AG04450 (cell line): ENCODE measurements around the gene NRG2. TPM values are rescaled to one million over a fixed set of nuclear protein-coding genes. Genes with fewer than 3 reads are reported as not detected.
A peak's percentile ranks its signal among the peaks of the same experiment; 100 is the strongest.

Source experiments
- CTCF ChIA-PET: fragments of 300-600, 350-600 bp; formaldehyde crosslinking; extraction: SDS; loops from one replicate; lab custom pipeline; 2022; ENCODE audit warnings: antibody characterized with exemption, inconsistent platforms; lab: Charles Lee
- POLR2A ChIA-PET: fragments of 350-600 bp; formaldehyde crosslinking; extraction: SDS; loops from one replicate; lab custom pipeline; 2021; ENCODE audit warnings: antibody characterized with exemption, inconsistent platforms; lab: Yijun Ruan, JAX
- DNase-seq: peaks from one replicate; pipeline ENCODE4 v3.0.0-alpha.2; 2011; ENCODE audit warnings: low read depth, low spot score
- H3K27ac ChIP-seq: one replicate; pipeline ENCODE4 v1.5.1; 2012; ENCODE audit warnings: low read depth, low read length, control low read depth
- H3K27me3 ChIP-seq: one replicate; pipeline ENCODE4 v1.6.0; 2012; ENCODE audit warnings: low read length; ENCODE audit not compliant: control insufficient read depth, insufficient read depth
- H3K4me3 ChIP-seq: 2 replicates; pipeline ENCODE4 v1.5.1; 2011; ENCODE audit warnings: mild to moderate bottlenecking, low read depth, low read length, control low read depth
- H3K9me3 ChIP-seq: 2 replicates; pipeline ENCODE4 v1.5.1; 2012; ENCODE audit warnings: low read length; ENCODE audit not compliant: control insufficient read depth, insufficient read depth
- polyA plus RNA-seq: library from polyadenylated mRNA; depleted of rRNA; stranded (reverse); fragments of >200 nt; gene quantifications from 2 replicates; pipeline ENCODE4 v1.2.3, GENCODE V29; 2011
- TF ChIP-seq, protein P1 (sequence below): IDR thresholded peaks from 2 replicates; pipeline ENCODE4 v1.5.1; 2011; ENCODE audit warnings: low read depth, low read length, control low read depth, inconsistent platforms

The NRG2 gene
- polyA plus RNA-seq, 1 experiment: 0.02 TPM

DNA sequence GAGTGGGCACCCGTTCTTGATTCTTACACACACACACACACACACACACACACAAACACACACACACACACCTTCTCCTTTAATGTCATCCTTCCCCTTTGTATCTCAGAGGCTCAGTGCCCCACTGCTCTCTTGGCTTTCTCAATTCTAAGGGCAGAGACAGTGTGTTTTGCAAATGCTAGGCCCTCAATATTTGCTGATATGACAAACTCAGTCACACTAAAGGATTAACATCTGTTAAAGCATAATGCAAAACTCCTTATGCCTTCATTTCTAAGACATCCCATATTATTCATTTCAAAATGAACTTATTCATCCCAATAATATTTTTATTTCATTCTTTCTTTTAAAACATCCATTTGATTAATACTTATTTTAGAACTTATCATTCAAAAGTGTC lies 8.9 kb upstream of the NRG2 start:
- H3K27ac ChIP-seq: no peak overlapping the region
- ChIA-PET POLR2A (no interaction called here), CTCF (no interaction called here)
- peaks cover 35% of the 10 kb centered on the region for H3K27me3 ChIP-seq
- H3K4me3 ChIP-seq: no peak overlapping the region
- TF ChIP-seq, protein P1, sequence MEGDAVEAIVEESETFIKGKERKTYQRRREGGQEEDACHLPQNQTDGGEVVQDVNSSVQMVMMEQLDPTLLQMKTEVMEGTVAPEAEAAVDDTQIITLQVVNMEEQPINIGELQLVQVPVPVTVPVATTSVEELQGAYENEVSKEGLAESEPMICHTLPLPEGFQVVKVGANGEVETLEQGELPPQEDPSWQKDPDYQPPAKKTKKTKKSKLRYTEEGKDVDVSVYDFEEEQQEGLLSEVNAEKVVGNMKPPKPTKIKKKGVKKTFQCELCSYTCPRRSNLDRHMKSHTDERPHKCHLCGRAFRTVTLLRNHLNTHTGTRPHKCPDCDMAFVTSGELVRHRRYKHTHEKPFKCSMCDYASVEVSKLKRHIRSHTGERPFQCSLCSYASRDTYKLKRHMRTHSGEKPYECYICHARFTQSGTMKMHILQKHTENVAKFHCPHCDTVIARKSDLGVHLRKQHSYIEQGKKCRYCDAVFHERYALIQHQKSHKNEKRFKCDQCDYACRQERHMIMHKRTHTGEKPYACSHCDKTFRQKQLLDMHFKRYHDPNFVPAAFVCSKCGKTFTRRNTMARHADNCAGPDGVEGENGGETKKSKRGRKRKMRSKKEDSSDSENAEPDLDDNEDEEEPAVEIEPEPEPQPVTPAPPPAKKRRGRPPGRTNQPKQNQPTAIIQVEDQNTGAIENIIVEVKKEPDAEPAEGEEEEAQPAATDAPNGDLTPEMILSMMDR: no peak
- no peak for DNase-seq
- no peaks in the 10 kb centered on the region for H3K9me3 ChIP-seq

DNA sequence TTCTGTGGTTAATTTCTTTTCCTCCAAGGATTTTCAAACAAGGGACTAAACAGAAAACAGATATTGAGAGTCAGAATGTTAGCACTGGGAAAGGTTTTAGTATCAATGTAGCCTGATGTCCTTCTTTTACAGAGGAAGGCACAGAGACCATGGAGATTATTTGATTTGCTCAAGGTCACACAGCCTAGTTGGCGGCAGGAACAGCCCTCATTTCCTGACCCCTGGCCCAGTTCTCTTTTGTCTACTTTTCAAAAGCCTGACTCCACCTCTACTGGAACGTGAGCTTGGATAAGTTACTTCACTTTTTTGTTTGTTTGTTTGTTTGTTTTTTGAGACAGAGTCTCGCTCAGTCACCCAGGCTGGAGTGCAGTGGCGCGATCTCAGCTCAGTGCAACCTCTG lies 6.6 kb upstream of the NRG2 start:
- DNase-seq: no peak
- peaks cover 39% of the 10 kb centered on the region for H3K27me3 ChIP-seq
- TF ChIP-seq, protein P1: no peak
- CTCF ChIA-PET: interaction anchor here (1.0 kb wide), 1 partner anchor 26 kb away, joined by 6 read pairs; no protein-coding TSS in a partner anchor
- H3K4me3 ChIP-seq: no peak overlapping the region
- POLR2A ChIA-PET: no interaction called here
- H3K9me3 ChIP-seq: no peaks in the 10 kb centered on the region
- H3K27ac ChIP-seq: no peak overlapping the region

DNA sequence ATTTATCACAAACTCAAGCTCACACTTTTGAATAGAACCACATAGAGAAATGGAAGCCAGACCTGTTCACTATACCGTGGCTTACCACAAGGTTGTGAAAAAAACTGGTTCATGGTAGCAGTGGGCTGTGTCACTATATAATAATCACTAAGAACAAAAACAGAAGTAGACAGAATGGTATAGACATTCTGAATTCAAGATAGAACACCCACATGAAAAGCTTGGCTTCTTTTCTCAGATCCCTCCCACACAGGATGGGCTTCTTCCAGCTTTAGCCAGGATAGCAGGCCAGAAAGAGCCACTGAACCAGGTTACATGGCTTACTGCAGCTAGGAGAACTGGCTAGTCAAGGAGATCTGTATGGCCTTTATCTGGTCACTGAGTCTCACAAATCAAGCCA lies 6.1 kb upstream of the NRG2 start:
- H3K27ac ChIP-seq: no peak overlapping the region
- POLR2A ChIA-PET: no interaction called here
- H3K27me3 ChIP-seq: peaks cover 40% of the 10 kb centered on the region
- TF ChIP-seq, protein P1: no peak
- no peaks in the 10 kb centered on the region for H3K9me3 ChIP-seq
- CTCF ChIA-PET: interaction anchor here (1.0 to 1.2 kb wide), 2 partner anchors 26 to 96 kb away, joined by 3 to 6 read pairs; no protein-coding TSS in a partner anchor
- no peak for DNase-seq
- no peak overlapping the region for H3K4me3 ChIP-seq

DNA sequence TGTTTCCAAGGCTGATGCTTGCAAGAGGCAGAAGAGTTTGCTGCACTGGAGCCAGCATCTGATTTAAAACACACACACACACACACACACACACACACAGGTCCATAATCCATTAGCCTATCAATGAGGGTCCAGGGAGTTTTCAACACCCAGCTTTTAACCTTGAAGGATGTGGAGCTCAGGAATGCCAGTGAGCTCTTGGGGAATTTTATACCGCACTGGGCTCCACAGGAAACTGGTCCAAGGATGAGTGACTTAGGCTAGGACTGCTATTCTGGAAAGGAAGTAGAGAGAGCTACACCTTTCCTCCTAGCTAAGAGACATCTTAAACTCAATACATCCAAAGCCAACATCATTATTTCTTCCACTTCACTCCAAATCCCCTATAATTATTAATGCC lies 942 bp upstream of the NRG2 start:
- H3K4me3 ChIP-seq: no peak overlapping the region
- H3K9me3 ChIP-seq: peaks cover 2% of the 10 kb centered on the region; the same call in 1 of the 2 replicates
- TF ChIP-seq, protein P1: no peak
- no peak overlapping the region for H3K27ac ChIP-seq
- ChIA-PET POLR2A (no interaction called here), CTCF (interaction anchor here (1.5 to 2.0 kb wide), 4 partner anchors 13 to 102 kb away, joined by 4 to 7 read pairs (median 6); no protein-coding TSS in a partner anchor)
- peaks cover 40% of the 10 kb centered on the region for H3K27me3 ChIP-seq
- no peak for DNase-seq

DNA sequence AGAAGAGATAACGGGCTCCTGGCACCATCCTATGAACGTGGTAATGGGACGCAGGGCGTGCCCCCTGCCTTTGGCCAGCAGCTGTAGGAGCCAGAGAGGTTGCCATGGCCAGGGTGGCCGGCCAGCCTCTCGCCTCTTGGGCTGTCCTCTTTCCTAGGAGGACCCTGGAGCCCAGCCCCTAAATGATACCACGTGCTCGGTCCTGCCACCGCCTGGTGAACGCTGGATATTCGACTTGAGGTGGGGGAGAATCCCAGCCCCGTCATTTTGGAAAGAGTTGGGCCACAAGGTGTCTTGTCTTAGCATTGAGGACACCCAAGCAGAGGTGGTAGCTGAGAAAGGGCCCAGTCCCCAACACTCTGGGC lies 391 bp upstream of the NRG2 start:
- Histone ChIP-seq H3K27ac (no peak overlapping the region), H3K4me3 (peak overlapping the region; percentile 63), H3K27me3 (peaks cover 40% of the 10 kb centered on the region), H3K9me3 (peaks cover 2% of the 10 kb centered on the region; the same call in 1 of the 2 replicates)
- ChIA-PET POLR2A (no interaction called here), CTCF (interaction anchor here (0.9 to 2.0 kb wide), 6 partner anchors 13 to 102 kb away, joined by 3 to 7 read pairs (median 4); no protein-coding TSS in a partner anchor)
- DNase-seq: no peak
- TF ChIP-seq, protein P1: no peak
